Superior temporal gyrus (tissue), 1 donor: ENCODE results near the gene C17orf107.

Experiments used
- DNase-seq: peaks from one replicate; pipeline ENCODE4 v3.0.0-alpha.2; 2016; ENCODE audit errors: extremely low spot score

C17orf107 gene

GRCh38 chr17:4872786-4873185 is 26.6 kb upstream of the C17orf107 start:
- DNase-seq: no peak

- peak; percentile 68 for DNase-seq
Observed at GRCh38 chr17:4877089-4877488, 22.2 kb upstream of the C17orf107 start.

GRCh38 chr17:4879601-4880000 is 19.7 kb upstream of the C17orf107 start:
- no peak for DNase-seq

- DNase-seq: no peak
Observed at GRCh38 chr17:4880857-4881256, 18.5 kb upstream of the C17orf107 start.

- DNase-seq: peak; percentile 85
Observed at GRCh38 chr17:4881761-4882555, 17.4 kb upstream of the C17orf107 start.

- no peak for DNase-seq
Observed at GRCh38 chr17:4884489-4884888, 14.8 kb upstream of the C17orf107 start.

- DNase-seq: no peak
Observed at GRCh38 chr17:4886830-4887229, 12.5 kb upstream of the C17orf107 start.

- no peak for DNase-seq
Observed at GRCh38 chr17:4887581-4887980, 11.8 kb upstream of the C17orf107 start.

GRCh38 chr17:4891411-4892410 is 7.6 kb upstream of the C17orf107 start:
- no peak for DNase-seq

- DNase-seq: no peak
Observed at GRCh38 chr17:4892499-4893221, 6.7 kb upstream of the C17orf107 start.

- no peak for DNase-seq
Observed at GRCh38 chr17:4893272-4893671, 6.1 kb upstream of the C17orf107 start.

GRCh38 chr17:4893721-4894560 is 5.4 kb upstream of the C17orf107 start:
- DNase-seq: no peak

GRCh38 chr17:4895121-4895520 is 4.2 kb upstream of the C17orf107 start:
- no peak for DNase-seq

- no peak for DNase-seq
Observed at GRCh38 chr17:4895657-4896331, 3.5 kb upstream of the C17orf107 start.

GRCh38 chr17:4896332-4897197 is 2.8 kb upstream of the C17orf107 start:
- DNase-seq: no peak

GRCh38 chr17:4897198-4897687 is 2.1 kb upstream of the C17orf107 start:
- DNase-seq: no peak

GRCh38 chr17:4897785-4898184 is 1.6 kb upstream of the C17orf107 start:
- DNase-seq: no peak

- no peak for DNase-seq
Observed at GRCh38 chr17:4898351-4898750, 985 bp upstream of the C17orf107 start.

- no peak for DNase-seq
Observed at GRCh38 chr17:4898927-4899326, 409 bp upstream of the C17orf107 start.
